Measurements from ENCODE around the gene PLB1.

DNA sequence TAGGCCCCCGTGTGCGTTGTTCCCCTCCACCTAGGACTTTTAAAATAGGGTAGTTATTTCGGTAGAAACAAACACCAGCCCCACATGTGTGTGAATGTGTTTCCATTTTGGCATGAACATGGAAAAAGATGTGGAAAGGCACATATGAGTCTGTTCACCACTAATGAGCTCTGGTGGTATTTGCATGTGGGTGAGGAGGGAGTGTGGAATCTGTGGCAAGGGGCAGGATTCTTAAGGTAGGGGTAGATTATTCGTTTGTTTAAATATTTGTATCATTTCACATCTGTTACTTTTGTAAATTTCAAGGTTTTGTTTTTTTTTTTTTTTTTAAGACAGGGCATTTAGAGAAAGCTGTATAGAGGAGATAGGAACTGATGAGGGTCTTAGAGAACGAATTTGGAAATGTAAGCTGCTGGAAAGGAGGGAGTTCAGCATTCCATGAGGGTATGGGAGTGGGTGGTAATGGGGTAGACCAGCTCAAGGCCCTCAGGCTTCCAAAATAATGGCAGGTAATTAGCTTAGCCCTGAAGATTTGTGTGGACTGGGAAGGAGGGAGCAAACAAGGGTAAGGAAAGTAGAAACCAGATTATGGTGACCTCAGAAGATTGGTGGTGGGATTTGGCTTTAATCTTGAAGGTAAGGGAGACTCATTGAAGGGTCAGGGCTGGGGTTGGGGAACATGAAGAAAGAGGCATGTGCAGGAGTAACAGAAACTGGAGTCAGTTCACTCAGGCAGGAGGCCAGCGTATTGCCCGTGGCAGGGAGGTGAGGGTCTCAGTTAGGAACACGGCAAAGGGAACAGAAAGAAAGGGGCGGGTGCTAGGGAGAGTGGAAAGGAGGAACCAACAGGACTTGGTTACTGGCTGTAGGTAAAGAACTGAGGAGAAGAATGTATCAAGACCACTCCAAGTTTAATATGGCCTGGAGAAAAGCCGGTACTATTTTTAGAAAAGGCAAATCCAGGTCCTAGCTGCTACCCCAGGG is 123.6 kb downstream of the PLB1 start:
- TF ChIP-seq, protein P1, sequence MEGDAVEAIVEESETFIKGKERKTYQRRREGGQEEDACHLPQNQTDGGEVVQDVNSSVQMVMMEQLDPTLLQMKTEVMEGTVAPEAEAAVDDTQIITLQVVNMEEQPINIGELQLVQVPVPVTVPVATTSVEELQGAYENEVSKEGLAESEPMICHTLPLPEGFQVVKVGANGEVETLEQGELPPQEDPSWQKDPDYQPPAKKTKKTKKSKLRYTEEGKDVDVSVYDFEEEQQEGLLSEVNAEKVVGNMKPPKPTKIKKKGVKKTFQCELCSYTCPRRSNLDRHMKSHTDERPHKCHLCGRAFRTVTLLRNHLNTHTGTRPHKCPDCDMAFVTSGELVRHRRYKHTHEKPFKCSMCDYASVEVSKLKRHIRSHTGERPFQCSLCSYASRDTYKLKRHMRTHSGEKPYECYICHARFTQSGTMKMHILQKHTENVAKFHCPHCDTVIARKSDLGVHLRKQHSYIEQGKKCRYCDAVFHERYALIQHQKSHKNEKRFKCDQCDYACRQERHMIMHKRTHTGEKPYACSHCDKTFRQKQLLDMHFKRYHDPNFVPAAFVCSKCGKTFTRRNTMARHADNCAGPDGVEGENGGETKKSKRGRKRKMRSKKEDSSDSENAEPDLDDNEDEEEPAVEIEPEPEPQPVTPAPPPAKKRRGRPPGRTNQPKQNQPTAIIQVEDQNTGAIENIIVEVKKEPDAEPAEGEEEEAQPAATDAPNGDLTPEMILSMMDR (conservative IDR thresholded peaks at IDR 0.05; ENCODE audit: low read length) = no peak
- no peak for TF ChIP-seq EZH2phosphoT487 (IDR thresholded peaks at IDR 0.05; ENCODE audit: borderline replicate concordance, low read depth, low read length)
